Keratinocyte (primary cell): ENCODE measurements around the gene CCDC126. TPM values are rescaled to one million over a fixed set of nuclear protein-coding genes. Genes with fewer than 3 reads are reported as not detected.

ENCODE experiments used
- DNase-seq: peaks from one replicate; pipeline ENCODE4 v3.0.0-alpha.2; 2011; ENCODE audit warnings: low read depth, missing footprints, low spot score
- FAIRE-seq: peaks from 2 replicates; lab custom pipeline; 2011; peaks lifted over from hg19 to GRCh38; lab: Jason Lieb, UNC
- H2AFZ ChIP-seq: 2 replicates; pipeline ENCODE4 v1.6.0; 2012; ENCODE audit warnings: low read length, control low read depth, inconsistent platforms; ENCODE audit not compliant: control insufficient read depth
- H3K27ac ChIP-seq: 2 replicates; pipeline ENCODE4 v1.5.1; 2011; ENCODE audit warnings: low read length; ENCODE audit not compliant: control insufficient read depth, insufficient read depth
- H3K27me3 ChIP-seq: 3 replicates; pipeline ENCODE4 v1.6.0; 2011; ENCODE audit warnings: low read length; ENCODE audit not compliant: control insufficient read depth, insufficient read depth; ENCODE audit errors: extremely low read depth
- H3K36me3 ChIP-seq, 2 experiments: 2 replicates in 1 of 2; 3 replicates in 1 of 2; pipeline ENCODE4 v1.5.1; 2011; ENCODE audit warnings: low read length in 2 of 2, mild to moderate bottlenecking in 1 of 2; ENCODE audit not compliant: control insufficient read depth in 2 of 2, insufficient read depth in 2 of 2; ENCODE audit errors: extremely low read depth in 1 of 2
- H3K4me1 ChIP-seq: 3 replicates; pipeline ENCODE4 v1.5.1; 2011; ENCODE audit warnings: low read length; ENCODE audit not compliant: control insufficient read depth, insufficient read depth; ENCODE audit errors: extremely low read depth
- H3K4me2 ChIP-seq: 3 replicates; pipeline ENCODE4 v1.6.0; 2011; ENCODE audit warnings: low read depth, low read length; ENCODE audit not compliant: control insufficient read depth, insufficient read depth; ENCODE audit errors: extremely low read depth
- H3K4me3 ChIP-seq, 3 experiments: fragments of 200-600 bp in 1 of 3; sonication (generic) in 1 of 3; 2 replicates in 2 of 3; 3 replicates in 1 of 3; pipeline ENCODE4 v1.5.1; 2011 to 2016; ENCODE audit warnings: low read length in 3 of 3, mild to moderate bottlenecking in 3 of 3, control low read depth in 2 of 3, inconsistent platforms in 1 of 3, low read depth in 1 of 3, mixed read lengths in 1 of 3, mixed run types in 1 of 3, moderate library complexity in 1 of 3; ENCODE audit not compliant: control insufficient read depth in 2 of 3, insufficient read depth in 2 of 3; ENCODE audit errors: extremely low read depth in 1 of 3
- H3K79me2 ChIP-seq: 2 replicates; pipeline ENCODE4 v1.6.0; 2012; ENCODE audit warnings: low read length; ENCODE audit not compliant: control insufficient read depth, insufficient read depth
- H3K9ac ChIP-seq: 3 replicates; pipeline ENCODE4 v1.6.0; 2011; ENCODE audit warnings: low read length; ENCODE audit not compliant: control insufficient read depth, insufficient read depth; ENCODE audit errors: extremely low read depth
- H3K9me1 ChIP-seq: 3 replicates; pipeline ENCODE4 v1.6.0; 2011; ENCODE audit warnings: low read length; ENCODE audit not compliant: control insufficient read depth, insufficient read depth; ENCODE audit errors: extremely low read depth
- H3K9me3 ChIP-seq: 2 replicates; pipeline ENCODE4 v1.5.1; 2012; ENCODE audit warnings: low read depth, low read length; ENCODE audit not compliant: control insufficient read depth
- H4K20me1 ChIP-seq: 3 replicates; pipeline ENCODE4 v1.6.0; 2011; ENCODE audit warnings: low read length; ENCODE audit not compliant: control insufficient read depth, insufficient read depth; ENCODE audit errors: extremely low read depth
- EZH2 ChIP-seq: IDR thresholded peaks from one replicate; pipeline ENCODE4 v1.6.1; 2012; ENCODE audit warnings: inconsistent platforms, mild to moderate bottlenecking, low read length, moderate library complexity
- dilution Hi-C: fragments of 300-500 bp; cut with MboI; formaldehyde crosslinking; loops from one replicate; pipeline ENCODE4 v1.7.0; 2020; ENCODE audit warnings: low sequenced_read_pairs; ENCODE audit not compliant: extremely low pct_ligation_motif_present
- polyA plus RNA-seq, 5 experiments: library from polyadenylated mRNA; depleted of rRNA in 3 of 5; stranded (reverse) in 3 of 5; stranded (forward) in 1 of 5; unstranded in 1 of 5; fragments of >200 nt; gene quantifications; 1 replicate in 1 of 5; 2 replicates in 3 of 5; 3 replicates in 1 of 5; pipeline versions ENCODE4 v1.2.1 to v1.2.3, GENCODE V29; 2011 to 2012; ENCODE audit warnings: missing spikeins in 2 of 5, low read depth in 1 of 5, low replicate concordance in 1 of 5
- TF ChIP-seq, protein P1 (sequence below), 3 experiments: IDR thresholded peaks in 1 of 3; conservative IDR thresholded peaks in 1 of 3; optimal IDR thresholded peaks in 1 of 3; 2 replicates in 2 of 3; 3 replicates in 1 of 3; pipeline versions ENCODE3 to v1.5.1; 2011; ENCODE audit warnings: low read length in 3 of 3, mild to moderate bottlenecking in 3 of 3, moderate library complexity in 2 of 3, control low read depth in 1 of 3, inconsistent platforms in 1 of 3; ENCODE audit not compliant: insufficient read depth in 2 of 3; ENCODE audit errors: extremely low read depth in 1 of 3

Gene CCDC126
- polyA plus RNA-seq, 1 donor (not counting 4 experiments of a cell fraction or from before 2014, with no cell fraction given): 8.4 TPM

DNA sequence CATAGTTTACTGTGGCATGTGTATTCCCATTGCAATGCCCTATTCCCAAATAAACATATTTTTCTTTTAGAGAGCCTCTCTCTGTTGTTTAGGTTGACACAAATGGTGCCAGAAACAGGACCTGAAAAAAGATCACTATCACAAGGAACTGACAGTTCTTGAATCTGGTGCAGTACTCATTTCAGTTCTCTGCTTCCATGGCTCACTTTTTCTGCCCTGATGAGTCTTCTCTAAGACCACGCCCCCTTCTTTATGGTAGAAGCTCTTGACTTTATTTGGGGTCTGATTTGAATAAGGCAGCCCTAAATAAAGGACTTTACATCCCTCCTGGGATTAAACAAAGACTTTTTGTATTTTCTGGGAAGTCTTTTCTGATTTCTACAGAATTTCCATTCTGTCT lies 3.5 kb upstream of the CCDC126 start:
- no peak for FAIRE-seq
- Histone ChIP-seq H4K20me1 (no peaks in the 10 kb centered on the region), H3K27me3 (no peaks in the 10 kb centered on the region), H3K79me2 (peaks cover 1% of the 10 kb centered on the region), H3K27ac (no peak overlapping the region), H3K36me3 (no peaks in the 10 kb centered on the region), H3K9ac (no peak overlapping the region), H2AFZ (no peak overlapping the region), H3K4me1 (peaks cover 17% of the 10 kb centered on the region), H3K4me2 (no peak overlapping the region), H3K9me1 (no peaks in the 10 kb centered on the region), H3K9me3 (no peaks in the 10 kb centered on the region), H3K4me3 (no peak overlapping the region)
- dilution Hi-C loops: no loop called here
- TF ChIP-seq, protein P1, sequence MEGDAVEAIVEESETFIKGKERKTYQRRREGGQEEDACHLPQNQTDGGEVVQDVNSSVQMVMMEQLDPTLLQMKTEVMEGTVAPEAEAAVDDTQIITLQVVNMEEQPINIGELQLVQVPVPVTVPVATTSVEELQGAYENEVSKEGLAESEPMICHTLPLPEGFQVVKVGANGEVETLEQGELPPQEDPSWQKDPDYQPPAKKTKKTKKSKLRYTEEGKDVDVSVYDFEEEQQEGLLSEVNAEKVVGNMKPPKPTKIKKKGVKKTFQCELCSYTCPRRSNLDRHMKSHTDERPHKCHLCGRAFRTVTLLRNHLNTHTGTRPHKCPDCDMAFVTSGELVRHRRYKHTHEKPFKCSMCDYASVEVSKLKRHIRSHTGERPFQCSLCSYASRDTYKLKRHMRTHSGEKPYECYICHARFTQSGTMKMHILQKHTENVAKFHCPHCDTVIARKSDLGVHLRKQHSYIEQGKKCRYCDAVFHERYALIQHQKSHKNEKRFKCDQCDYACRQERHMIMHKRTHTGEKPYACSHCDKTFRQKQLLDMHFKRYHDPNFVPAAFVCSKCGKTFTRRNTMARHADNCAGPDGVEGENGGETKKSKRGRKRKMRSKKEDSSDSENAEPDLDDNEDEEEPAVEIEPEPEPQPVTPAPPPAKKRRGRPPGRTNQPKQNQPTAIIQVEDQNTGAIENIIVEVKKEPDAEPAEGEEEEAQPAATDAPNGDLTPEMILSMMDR (optimal IDR thresholded peaks at IDR 0.05 in 1 of 3, IDR thresholded peaks at IDR 0.05 in 1 of 3, conservative IDR thresholded peaks at IDR 0.05 in 1 of 3; ENCODE audit: extremely low read depth in 1 of 3, insufficient read depth in 2 of 3, low read length in 3 of 3): no peak
- TF ChIP-seq EZH2: no peak
- no peak for DNase-seq

DNA sequence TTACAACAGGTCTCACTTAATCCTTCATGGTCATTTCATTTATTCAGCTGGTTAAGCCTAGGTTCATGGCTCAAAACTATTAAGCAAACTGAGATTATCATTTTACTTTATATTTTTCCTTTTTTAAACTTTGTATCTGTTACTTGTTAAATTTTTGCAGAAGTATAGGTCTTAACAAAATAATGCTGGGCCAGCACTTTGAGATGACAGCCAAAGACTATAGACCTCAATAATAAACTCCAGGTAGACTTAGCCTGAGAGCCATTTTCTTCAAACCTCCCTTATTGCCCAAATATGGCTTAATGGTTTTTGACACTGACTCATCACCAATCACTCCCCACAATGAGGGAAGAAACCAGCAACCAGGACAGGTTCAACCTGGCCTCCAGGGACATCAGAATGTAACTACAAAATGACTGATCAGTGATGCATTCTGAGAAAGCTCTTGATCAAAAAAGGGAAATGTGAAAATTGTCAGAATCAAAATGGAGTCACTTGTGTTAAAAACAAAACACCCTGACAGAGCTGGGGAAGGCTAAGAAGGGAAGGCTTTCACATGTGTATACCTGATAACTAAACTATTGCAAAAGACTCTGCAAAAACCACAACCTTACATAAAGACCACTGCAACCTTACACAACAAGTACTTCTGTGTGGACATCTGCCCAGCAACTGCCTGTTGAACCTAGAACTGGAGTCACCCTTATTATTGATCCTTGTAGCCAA lies 2.1 kb upstream of the CCDC126 start:
- no peaks in the 10 kb centered on the region for H3K9me1 ChIP-seq
- H3K36me3 ChIP-seq: no peaks in the 10 kb centered on the region
- no peak overlapping the region for H3K4me3 ChIP-seq
- peak overlapping the region; percentile 21 for H2AFZ ChIP-seq
- peaks cover 1% of the 10 kb centered on the region for H3K79me2 ChIP-seq
- no peaks in the 10 kb centered on the region for H3K9me3 ChIP-seq
- no peak overlapping the region for H3K27ac ChIP-seq
- peaks cover 19% of the 10 kb centered on the region for H3K4me1 ChIP-seq
- no peaks in the 10 kb centered on the region for H4K20me1 ChIP-seq
- no peak for TF ChIP-seq EZH2
- TF ChIP-seq, protein P1 (optimal IDR thresholded peaks at IDR 0.05 in 1 of 3, IDR thresholded peaks at IDR 0.05 in 1 of 3, conservative IDR thresholded peaks at IDR 0.05 in 1 of 3; ENCODE audit: extremely low read depth in 1 of 3, insufficient read depth in 2 of 3, low read length in 3 of 3): no peak
- no peak overlapping the region for H3K9ac ChIP-seq
- dilution Hi-C loops: no loop called here
- H3K4me2 ChIP-seq: no peak overlapping the region
- no peak for DNase-seq
- FAIRE-seq: peak; percentile 73
- H3K27me3 ChIP-seq: no peaks in the 10 kb centered on the region
